ENCODE results near the gene KLHL29.
A peak's percentile ranks its signal among the peaks of the same experiment; 100 is the strongest.

The KLHL29 gene

GRCh38 chr2:23497536-23497935 lies 112.6 kb downstream of the KLHL29 start:
- DNase-seq = no peak

GRCh38 chr2:23498943-23499342 lies 114.0 kb downstream of the KLHL29 start:
- no peak for DNase-seq

- no peak for DNase-seq
These were observed 114.5 kb downstream of the KLHL29 start for GRCh38 chr2:23499439-23499838.

- DNase-seq = no peak
These were observed 115.9 kb downstream of the KLHL29 start for GRCh38 chr2:23500836-23501235.

GRCh38 chr2:23502096-23502495 lies 117.1 kb downstream of the KLHL29 start:
- DNase-seq = no peak

- DNase-seq = no peak
These were observed 118.1 kb downstream of the KLHL29 start for GRCh38 chr2:23503097-23503496.

- no peak for DNase-seq
These were observed 118.7 kb downstream of the KLHL29 start for GRCh38 chr2:23503682-23504081.

GRCh38 chr2:23504591-23504990 lies 119.6 kb downstream of the KLHL29 start:
- no peak for DNase-seq

GRCh38 chr2:23505218-23505983 lies 120.4 kb downstream of the KLHL29 start:
- DNase-seq = peak in 1 of 2 experiments; percentile 5

GRCh38 chr2:23505984-23506380 lies 121.0 kb downstream of the KLHL29 start:
- DNase-seq = no peak

- no peak for DNase-seq
These were observed 121.7 kb downstream of the KLHL29 start for GRCh38 chr2:23506531-23507266.

GRCh38 chr2:23507267-23508065 lies 122.5 kb downstream of the KLHL29 start:
- no peak for DNase-seq

- no peak for DNase-seq
These were observed 123.0 kb downstream of the KLHL29 start for GRCh38 chr2:23508066-23508390.

- DNase-seq = no peak
These were observed 124.1 kb downstream of the KLHL29 start for GRCh38 chr2:23509103-23509502.

GRCh38 chr2:23509596-23510292 lies 124.8 kb downstream of the KLHL29 start:
- DNase-seq = no peak

GRCh38 chr2:23510471-23510870 lies 125.5 kb downstream of the KLHL29 start:
- DNase-seq = peak; percentile 14 to 29

- no peak for DNase-seq
These were observed 127.8 kb downstream of the KLHL29 start for GRCh38 chr2:23512778-23513177.

- DNase-seq = no peak
These were observed 128.4 kb downstream of the KLHL29 start for GRCh38 chr2:23513245-23513871.

GRCh38 chr2:23513872-23514793 lies 129.2 kb downstream of the KLHL29 start:
- no peak for DNase-seq

- no peak for DNase-seq
These were observed 131.7 kb downstream of the KLHL29 start for GRCh38 chr2:23516520-23517256.
